HCT116 (cell line): ENCODE measurements around the gene NTN4.

Source experiments
- ATF3 ChIP-seq: IDR thresholded peaks from 2 replicates; pipeline ENCODE4 v1.6.1; 2012
- CTCF ChIP-seq, 3 experiments: fragments of 200-600 bp in 1 of 3; sonication (generic) in 1 of 3; IDR thresholded peaks in 2 of 3; conservative IDR thresholded peaks in 1 of 3; 2 replicates each; pipeline ENCODE4 v1.5.1; 2012 to 2017; ENCODE audit warnings: low read depth in 2 of 3, low read length in 2 of 3, antibody characterized with exemption in 1 of 3, borderline replicate concordance in 1 of 3, control low read depth in 1 of 3, mild to moderate bottlenecking in 1 of 3, mixed read lengths in 1 of 3, mixed run types in 1 of 3, moderate library complexity in 1 of 3; ENCODE audit not compliant: insufficient read depth in 1 of 3
- EZH2 ChIP-seq: fragments of 200-600 bp; sonication (generic); IDR thresholded peaks from 2 replicates; pipeline ENCODE4 v1.6.1; 2017; ENCODE audit warnings: antibody characterized with exemption, mixed run types
- EZH2phosphoT487 ChIP-seq: fragments of 200-600 bp; IDR thresholded peaks from 2 replicates; pipeline ENCODE4 v1.6.1; 2018; ENCODE audit warnings: antibody characterized with exemption, borderline replicate concordance
- POLR2A ChIP-seq: IDR thresholded peaks from 2 replicates; pipeline ENCODE4 v1.7.0; 2011; ENCODE audit warnings: borderline replicate concordance; ENCODE audit not compliant: insufficient read depth, insufficient read length; ENCODE audit errors: extremely low read depth
- SRF ChIP-seq: IDR thresholded peaks from 2 replicates; pipeline ENCODE4 v1.6.1; 2012; ENCODE audit warnings: low read depth
- TCF7L2 ChIP-seq: IDR thresholded peaks from 2 replicates; pipeline ENCODE4 v1.7.0; 2011; ENCODE audit warnings: borderline replicate concordance, inconsistent platforms; ENCODE audit not compliant: insufficient read depth, insufficient read length; ENCODE audit errors: extremely low read depth

GRCh38 chr12:95784286-95784685 is 6.3 kb downstream of the NTN4 start:
- TF ChIP-seq CTCF (IDR thresholded peaks at IDR 0.05 in 2 of 3, conservative IDR thresholded peaks at IDR 0.05 in 1 of 3; ENCODE audit: borderline replicate concordance in 1 of 3, insufficient read depth in 1 of 3, low read depth in 2 of 3, low read length in 2 of 3) (no peak), EZH2phosphoT487 (no peak), POLR2A (no peak), ATF3 (no peak), SRF (no peak), EZH2 (no peak), TCF7L2 (no peak)
